Prostate gland (tissue), 2 donors: Measurements from ENCODE around the gene TBC1D9B.

ENCODE experiments used
- POLR2A ChIP-seq: fragments of 450-650 bp; IDR thresholded peaks from one replicate; pipeline ENCODE4 v1.6.1; 2016; ENCODE audit warnings: antibody characterized with exemption, mild to moderate bottlenecking
- POLR2AphosphoS5 ChIP-seq: sonication (generic); formaldehyde crosslinking; IDR thresholded peaks from one replicate; pipeline ENCODE4 v1.6.1; 2017; ENCODE audit warnings: antibody characterized with exemption
- TF ChIP-seq, protein P1 (sequence below), 4 experiments: fragments of 200-600 bp in 2 of 4; fragments of 450-650 bp in 2 of 4; sonication (generic) in 2 of 4; IDR thresholded peaks; 1 replicate in 3 of 4; 2 replicates in 1 of 4; pipeline ENCODE4 v1.5.1; 2016 to 2019; ENCODE audit warnings: antibody characterized with exemption in 4 of 4, mild to moderate bottlenecking in 2 of 4, moderate library complexity in 2 of 4

DNA sequence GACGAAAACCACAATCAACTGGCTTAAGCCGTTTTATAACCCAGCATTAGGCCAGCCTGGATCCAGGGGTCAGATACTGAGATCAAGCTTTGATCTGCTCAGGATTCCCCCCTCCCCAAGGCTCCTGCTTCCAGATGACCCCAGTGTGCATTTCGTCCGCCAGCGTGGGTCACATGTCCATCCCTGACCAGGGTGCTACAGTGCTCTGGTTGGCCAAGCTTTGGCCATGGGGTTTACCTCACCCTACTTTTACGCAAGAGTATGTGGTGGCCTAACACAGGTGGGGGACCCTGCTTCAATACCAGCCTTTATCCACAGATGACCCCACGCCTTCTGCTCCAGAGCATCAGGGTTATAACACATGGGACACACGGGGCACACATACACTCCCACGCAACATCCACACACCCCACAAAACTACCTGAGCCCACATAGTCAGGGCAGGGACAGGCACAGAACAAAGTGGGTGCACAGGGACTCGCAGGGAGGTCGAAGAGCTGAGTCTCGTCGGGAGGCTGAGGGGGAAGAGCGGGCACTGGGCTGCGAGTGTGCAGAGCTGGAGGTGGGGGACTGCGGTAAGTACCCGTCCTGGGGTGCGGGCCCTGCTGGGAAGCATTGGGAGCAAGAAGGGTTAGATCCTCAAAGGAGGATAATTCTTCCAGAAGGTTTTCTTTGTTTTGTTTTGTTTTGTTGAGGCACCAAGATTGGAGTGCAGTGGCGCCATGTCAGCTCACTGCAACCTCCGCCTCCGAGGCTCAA is 92.0 kb downstream of the TBC1D9B start:
- TF ChIP-seq POLR2A, result no peak
- TF ChIP-seq, protein P1, sequence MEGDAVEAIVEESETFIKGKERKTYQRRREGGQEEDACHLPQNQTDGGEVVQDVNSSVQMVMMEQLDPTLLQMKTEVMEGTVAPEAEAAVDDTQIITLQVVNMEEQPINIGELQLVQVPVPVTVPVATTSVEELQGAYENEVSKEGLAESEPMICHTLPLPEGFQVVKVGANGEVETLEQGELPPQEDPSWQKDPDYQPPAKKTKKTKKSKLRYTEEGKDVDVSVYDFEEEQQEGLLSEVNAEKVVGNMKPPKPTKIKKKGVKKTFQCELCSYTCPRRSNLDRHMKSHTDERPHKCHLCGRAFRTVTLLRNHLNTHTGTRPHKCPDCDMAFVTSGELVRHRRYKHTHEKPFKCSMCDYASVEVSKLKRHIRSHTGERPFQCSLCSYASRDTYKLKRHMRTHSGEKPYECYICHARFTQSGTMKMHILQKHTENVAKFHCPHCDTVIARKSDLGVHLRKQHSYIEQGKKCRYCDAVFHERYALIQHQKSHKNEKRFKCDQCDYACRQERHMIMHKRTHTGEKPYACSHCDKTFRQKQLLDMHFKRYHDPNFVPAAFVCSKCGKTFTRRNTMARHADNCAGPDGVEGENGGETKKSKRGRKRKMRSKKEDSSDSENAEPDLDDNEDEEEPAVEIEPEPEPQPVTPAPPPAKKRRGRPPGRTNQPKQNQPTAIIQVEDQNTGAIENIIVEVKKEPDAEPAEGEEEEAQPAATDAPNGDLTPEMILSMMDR (IDR thresholded peaks at IDR 0.05), result no peak
- TF ChIP-seq POLR2AphosphoS5, result no peak
